Measurements from ENCODE around the gene CCNE1. TPM values are rescaled to one million over a fixed set of nuclear protein-coding genes. Genes with fewer than 3 reads are reported as not detected.

CCNE1 gene
- total and polyA plus RNA-seq, 9 of the 15 experiments (the other 6 are each of a cell fraction or from before 2014, with no cell fraction given): 6.2 to 41.0 (median 31.6) TPM

GRCh38 chr19:29811125-29812079 is at the start of gene CCNE1 (continued):
- TF ChIP-seq ZNF655 (CRISPR knock-in tag; IDR thresholded peaks at IDR 0.05) (no peak), PHF8 (IDR thresholded peaks at IDR 0.05; ENCODE audit: borderline replicate concordance, low read length) (peak; percentile 82), HOMEZ (CRISPR knock-in tag; IDR thresholded peaks at IDR 0.05) (no peak), ERF (CRISPR knock-in tag; IDR thresholded peaks at IDR 0.05) (0 out of 2 replicates have a peak, but pooled peaks have one; percentile 63), ZNF583 (CRISPR knock-in tag; IDR thresholded peaks at IDR 0.05) (peak; percentile 40; the same call in 1 of the 2 replicates), YY1 (IDR thresholded peaks at IDR 0.05; ENCODE audit: borderline replicate concordance in 1 of 3, control insufficient read depth in 1 of 3, extremely low read depth in 1 of 3, insufficient read depth in 3 of 3, insufficient read length in 1 of 3, insufficient replicate concordance in 2 of 3, low read depth in 1 of 3, low read length in 2 of 3) (peak in 1 of 3 experiments; percentile 53), TRIM24 (IDR thresholded peaks at IDR 0.05) (no peak), DACH1 (IDR thresholded peaks at IDR 0.05; ENCODE audit: partially characterized antibody) (no peak), CHAMP1 (IDR thresholded peaks at IDR 0.05) (no peak), FOXJ3 (CRISPR knock-in tag; IDR thresholded peaks at IDR 0.05) (no peak), NR2C1 (IDR thresholded peaks at IDR 0.05) (no peak), NR2C1 (tag; IDR thresholded peaks at IDR 0.05) (peak; percentile 56), HDAC2 (IDR thresholded peaks at IDR 0.05) (no peak), CLOCK (CRISPR knock-in tag; IDR thresholded peaks at IDR 0.05; ENCODE audit: borderline replicate concordance) (no peak), ZNF3 (CRISPR knock-in tag; IDR thresholded peaks at IDR 0.05) (no peak), GATAD2B (IDR thresholded peaks at IDR 0.05; ENCODE audit: borderline replicate concordance) (peak; percentile 41; the same call in 1 of the 2 replicates), DPF2 (IDR thresholded peaks at IDR 0.05) (no peak; the same call in 1 of the 2 replicates)
